HG03060 (cell line): ENCODE results near the gene SCN8A.

ENCODE experiments used
- ATAC-seq: cut with Tn5 transposase; IDR thresholded peaks from one replicate; pipeline ENCODE4 v1.9.1; 2021; ENCODE audit warnings: low read depth, moderate number of reproducible peaks; ENCODE audit not compliant: unreplicated experiment

SCN8A gene

GRCh38 chr12:51700887-51701286 lies 109.9 kb downstream of the SCN8A start:
- no peak for ATAC-seq

DNA sequence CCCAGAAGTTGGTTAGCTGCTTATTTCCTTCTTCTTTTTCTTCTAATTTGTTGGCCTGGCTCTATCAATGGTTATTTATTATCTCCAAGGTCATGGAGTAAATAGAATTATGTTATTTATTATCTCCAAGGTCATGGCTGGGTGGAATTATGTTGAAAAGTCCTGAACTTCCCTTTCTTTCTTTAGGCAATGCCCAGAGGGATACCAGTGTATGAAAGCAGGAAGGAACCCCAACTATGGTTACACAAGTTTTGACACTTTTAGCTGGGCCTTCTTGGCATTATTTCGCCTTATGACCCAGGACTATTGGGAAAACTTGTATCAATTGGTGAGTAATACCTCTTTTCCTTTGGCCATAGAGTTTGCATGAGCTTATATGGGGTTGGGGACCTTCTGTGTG lies 111.6 kb downstream of the SCN8A start:
- ATAC-seq, result no peak

DNA sequence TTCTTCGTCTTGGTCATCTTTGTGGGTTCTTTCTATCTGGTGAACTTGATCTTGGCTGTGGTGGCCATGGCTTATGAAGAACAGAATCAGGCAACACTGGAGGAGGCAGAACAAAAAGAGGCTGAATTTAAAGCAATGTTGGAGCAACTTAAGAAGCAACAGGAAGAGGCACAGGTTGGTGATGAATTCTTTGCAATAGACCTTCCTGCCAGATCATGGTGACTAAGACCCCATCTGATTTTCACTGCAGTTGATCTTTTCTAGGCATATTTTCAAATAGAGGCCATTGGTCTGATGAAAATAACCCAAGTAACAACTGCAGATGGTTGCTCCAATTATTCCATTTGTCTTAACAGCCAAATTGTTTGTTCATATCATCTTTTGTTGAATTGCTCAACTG lies 114.4 kb downstream of the SCN8A start:
- no peak for ATAC-seq

GRCh38 chr12:51706206-51706605 lies 115.2 kb downstream of the SCN8A start:
- no peak for ATAC-seq

- ATAC-seq, result no peak
Measured at GRCh38 chr12:51714666-51715065, 123.6 kb downstream of the SCN8A start.

GRCh38 chr12:51717326-51717925 lies 126.4 kb downstream of the SCN8A start:
- ATAC-seq, result no peak

- no peak for ATAC-seq
Measured at GRCh38 chr12:51721282-51721940, 130.4 kb downstream of the SCN8A start.

DNA sequence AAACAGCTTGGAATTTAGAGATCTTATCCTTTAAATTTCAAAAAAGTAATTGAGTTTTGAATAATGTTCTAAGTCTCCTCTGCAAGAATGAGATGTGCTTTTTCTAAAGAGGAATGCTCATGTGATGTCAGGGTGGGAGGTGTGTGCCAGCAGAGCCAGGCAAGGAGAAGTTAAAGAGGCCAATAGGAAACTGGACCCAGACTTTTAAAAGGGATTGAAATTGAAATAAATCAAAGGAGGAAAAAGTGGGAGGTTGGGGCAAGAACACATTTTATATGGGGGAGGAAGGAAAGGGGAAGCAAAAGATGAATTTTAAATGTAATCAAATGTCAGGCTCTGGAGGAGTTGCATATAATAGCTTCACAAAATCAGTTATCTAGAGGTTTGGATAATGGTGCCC lies 131.4 kb downstream of the SCN8A start:
- ATAC-seq, result no peak

- ATAC-seq, result no peak
Measured at GRCh38 chr12:51726161-51726560, 135.1 kb downstream of the SCN8A start.

- no peak for ATAC-seq
Measured at GRCh38 chr12:51726931-51727330, 135.9 kb downstream of the SCN8A start.

DNA sequence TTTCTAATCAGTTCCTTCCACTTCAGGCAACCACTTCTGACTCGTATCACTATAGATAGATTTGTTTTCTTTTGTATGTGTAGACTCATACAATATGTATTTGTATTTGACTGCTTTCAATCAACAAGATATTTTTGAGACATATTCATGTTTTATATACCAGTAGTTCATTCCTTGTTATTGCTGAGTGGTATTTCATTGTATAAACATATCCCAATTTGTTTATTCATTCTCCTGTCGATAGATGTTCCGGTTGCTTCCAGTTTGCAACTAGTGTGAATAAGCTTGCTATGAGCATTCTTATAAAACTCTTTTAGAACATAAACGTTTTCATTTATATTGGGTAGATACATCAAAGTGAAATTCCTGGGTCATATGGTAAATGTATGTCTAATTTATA lies 138.3 kb downstream of the SCN8A start:
- ATAC-seq, result no peak

DNA sequence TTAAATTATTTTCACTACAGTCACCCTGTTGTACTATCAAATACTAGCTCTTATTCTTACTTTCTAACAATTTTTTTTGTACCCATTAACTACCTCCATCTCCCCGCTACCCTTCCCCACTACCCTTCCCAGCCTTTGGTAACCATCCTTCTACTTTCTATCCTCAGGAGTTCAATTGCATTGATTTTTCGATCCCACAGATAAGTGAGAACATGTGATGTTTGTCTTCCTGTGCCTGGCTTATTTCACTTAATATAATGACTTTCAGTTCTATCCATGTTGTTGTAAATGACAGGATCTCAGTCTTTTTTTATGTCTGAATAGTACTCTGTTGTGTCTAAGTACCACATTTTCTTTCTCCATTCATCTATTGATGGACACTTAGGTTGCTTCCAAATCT lies 139.7 kb downstream of the SCN8A start:
- no peak for ATAC-seq

GRCh38 chr12:51740536-51740935 lies 149.5 kb downstream of the SCN8A start:
- no peak for ATAC-seq

GRCh38 chr12:51744235-51744634 lies 153.2 kb downstream of the SCN8A start:
- ATAC-seq, result no peak

GRCh38 chr12:51744957-51745356 lies 153.9 kb downstream of the SCN8A start:
- ATAC-seq, result no peak

GRCh38 chr12:51746416-51746815 lies 155.4 kb downstream of the SCN8A start:
- ATAC-seq, result no peak

- ATAC-seq, result no peak
Measured at GRCh38 chr12:51748235-51748634, 157.2 kb downstream of the SCN8A start.

GRCh38 chr12:51749206-51749985 lies 158.4 kb downstream of the SCN8A start:
- ATAC-seq, result no peak

GRCh38 chr12:51749986-51750317 lies 158.9 kb downstream of the SCN8A start:
- ATAC-seq, result no peak

DNA sequence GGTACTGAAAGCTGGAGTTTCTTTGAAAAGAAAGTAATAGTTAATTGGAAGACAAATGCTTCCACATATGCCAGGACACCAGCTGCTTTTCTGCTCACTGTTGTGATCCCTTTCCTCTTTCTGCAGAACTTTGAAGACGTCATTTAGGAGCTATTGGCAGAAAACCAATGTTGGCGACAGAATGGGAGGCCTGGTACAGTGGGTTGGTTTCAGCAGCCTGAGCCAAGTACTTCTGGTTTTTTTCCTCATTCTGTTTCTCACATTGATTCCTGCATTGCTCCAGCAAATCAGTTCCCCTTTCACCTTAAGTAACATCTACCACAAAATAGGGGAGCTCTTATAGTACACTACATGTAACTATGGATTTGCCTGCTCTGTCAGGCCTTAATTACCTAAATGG lies 160.6 kb downstream of the SCN8A start:
- ATAC-seq, result no peak

DNA sequence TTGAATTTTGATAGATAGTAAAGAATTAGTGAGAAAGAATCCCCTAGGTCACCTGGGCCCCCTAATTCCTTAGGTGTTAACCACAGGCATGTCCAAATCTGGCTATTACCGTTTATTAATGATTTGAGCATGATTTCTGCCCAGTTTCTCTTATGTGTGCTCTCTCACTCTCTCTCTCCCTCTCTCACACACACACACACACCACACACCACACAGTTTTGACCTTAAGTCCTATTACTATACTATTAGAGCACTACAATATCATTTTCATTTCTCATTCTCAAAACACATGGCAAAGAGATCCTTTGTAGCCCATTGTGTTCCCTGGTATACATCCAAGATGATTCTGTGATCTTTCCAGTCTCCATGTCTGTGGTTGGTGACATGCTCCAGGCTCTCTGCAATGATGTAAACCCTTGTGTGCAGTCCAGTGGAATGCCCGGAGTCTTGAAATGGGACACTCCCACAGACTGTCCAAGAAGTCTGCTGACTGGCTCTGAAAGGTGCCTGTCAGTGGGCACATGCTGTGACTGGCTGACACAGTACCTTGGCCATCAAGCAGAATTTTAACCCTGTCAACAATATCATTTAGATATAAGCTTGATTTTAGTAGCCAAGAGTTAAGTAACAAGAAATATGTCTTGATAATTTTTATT lies 161.3 kb downstream of the SCN8A start:
- no peak for ATAC-seq
